Vagina (tissue), 2 donors: Measurements from ENCODE around the gene ABCC1. TPM values are rescaled to one million over a fixed set of nuclear protein-coding genes. Genes with fewer than 3 reads are reported as not detected.

Experiments used
- DNase-seq, 2 donors: peaks; one replicate each; pipeline ENCODE4 v3.0.0-alpha.2; 2017; ENCODE audit errors: extremely low spot score in 2 of 2
- H3K27ac ChIP-seq: fragments of 200-600 bp; sonication (generic); one replicate; pipeline ENCODE4 v1.5.1; 2019
- H3K27me3 ChIP-seq: fragments of 200-600 bp; sonication (generic); one replicate; pipeline ENCODE4 v1.5.1; 2019
- H3K36me3 ChIP-seq, 2 donors: fragments of 200-600 bp; sonication (generic); one replicate each; pipeline ENCODE4 v1.5.1; 2017 to 2019
- H3K4me1 ChIP-seq: fragments of 200-600 bp; sonication (generic); one replicate; pipeline ENCODE4 v1.5.1; 2019
- H3K4me3 ChIP-seq, 2 donors: fragments of 200-600 bp; sonication (generic); 1 replicate in 1 of 2; 2 replicates in 1 of 2; pipeline ENCODE4 v1.5.1; 2016 to 2019
- H3K9me3 ChIP-seq: fragments of 200-600 bp; sonication (generic); one replicate; pipeline ENCODE4 v1.5.1; 2019
- CTCF ChIP-seq, 3 experiments: fragments of 450-650 bp in 2 of 3; fragments of 200-600 bp in 1 of 3; sonication (generic) in 1 of 3; IDR thresholded peaks; one replicate each; pipeline ENCODE4 v1.5.1; 2017 to 2019; ENCODE audit warnings: antibody characterized with exemption in 3 of 3, mild to moderate bottlenecking in 2 of 3, moderate library complexity in 2 of 3
- POLR2A ChIP-seq, 2 donors: fragments of 450-650 bp; IDR thresholded peaks; one replicate each; pipeline ENCODE4 v1.6.1; 2017; ENCODE audit warnings: antibody characterized with exemption in 2 of 2, mild to moderate bottlenecking in 2 of 2, moderate library complexity in 2 of 2
- POLR2AphosphoS5 ChIP-seq, 2 donors: sonication (generic); formaldehyde crosslinking; IDR thresholded peaks; one replicate each; pipeline ENCODE4 v1.9.0; 2017; ENCODE audit warnings: antibody characterized with exemption in 2 of 2, mild to moderate bottlenecking in 2 of 2, low read depth in 1 of 2; ENCODE audit not compliant: insufficient read depth in 1 of 2
- intact Hi-C: fragments of 100-400 bp; cut with DNase I; formaldehyde crosslinking; loops from one replicate; pipeline ENCODE4 v1.15.1; 2023
- total RNA-seq: library from RNA; depleted of rRNA; stranded (reverse); fragments of >200 nt; gene quantifications from one replicate; pipeline ENCODE4 v1.2.3, GENCODE V29; 2016

The ABCC1 gene
- total RNA-seq, 1 donor from 2014 or later: 47.9 TPM

GRCh38 chr16:16037970-16038369, 88.6 kb downstream of the ABCC1 start:
- Histone ChIP-seq H3K36me3 (peaks cover 0 to 38% of the 10 kb centered on the region in 2 donors), H3K27me3 (no peaks in the 10 kb centered on the region), H3K9me3 (no peaks in the 10 kb centered on the region), H3K4me1 (no peaks in the 10 kb centered on the region), H3K27ac (no peak overlapping the region), H3K4me3 (no peak overlapping the region)
- no peak for DNase-seq
- TF ChIP-seq POLR2A (IDR thresholded peaks at IDR 0.05): no peak
- no peak for TF ChIP-seq POLR2AphosphoS5 (IDR thresholded peaks at IDR 0.05; ENCODE audit: insufficient read depth in 1 of 2, low read depth in 1 of 2)
- TF ChIP-seq CTCF (IDR thresholded peaks at IDR 0.05): no peak
- intact Hi-C loops: no loop called here

- intact Hi-C loops: no loop called here
- H3K4me3 ChIP-seq: no peak overlapping the region
- peaks cover 0 to 38% of the 10 kb centered on the region in 2 donors for H3K36me3 ChIP-seq
- DNase-seq: no peak
- no peaks in the 10 kb centered on the region for H3K27me3 ChIP-seq
- H3K4me1 ChIP-seq: no peaks in the 10 kb centered on the region
- H3K9me3 ChIP-seq: no peaks in the 10 kb centered on the region
- no peak overlapping the region for H3K27ac ChIP-seq
- TF ChIP-seq POLR2A (IDR thresholded peaks at IDR 0.05): no peak
Measured at GRCh38 chr16:16038950-16039349, 89.5 kb downstream of the ABCC1 start.

- Histone ChIP-seq H3K4me1 (no peaks in the 10 kb centered on the region), H3K27me3 (no peaks in the 10 kb centered on the region), H3K4me3 (no peak overlapping the region), H3K27ac (no peak overlapping the region), H3K9me3 (no peaks in the 10 kb centered on the region), H3K36me3 (peaks cover 0 to 39% of the 10 kb centered on the region in 2 donors)
- intact Hi-C loops: no loop called here
- TF ChIP-seq POLR2A (IDR thresholded peaks at IDR 0.05) (no peak), CTCF (IDR thresholded peaks at IDR 0.05) (no peak), POLR2AphosphoS5 (IDR thresholded peaks at IDR 0.05; ENCODE audit: insufficient read depth in 1 of 2, low read depth in 1 of 2) (no peak)
- no peak for DNase-seq
Measured at GRCh38 chr16:16041196-16041892, 91.9 kb downstream of the ABCC1 start.

GRCh38 chr16:16042076-16042475, 92.7 kb downstream of the ABCC1 start:
- H3K27me3 ChIP-seq: no peaks in the 10 kb centered on the region
- no peak overlapping the region for H3K27ac ChIP-seq
- TF ChIP-seq POLR2A (IDR thresholded peaks at IDR 0.05) (no peak), CTCF (IDR thresholded peaks at IDR 0.05) (no peak), POLR2AphosphoS5 (IDR thresholded peaks at IDR 0.05; ENCODE audit: insufficient read depth in 1 of 2, low read depth in 1 of 2) (no peak)
- intact Hi-C loops: no loop called here
- no peaks in the 10 kb centered on the region for H3K4me1 ChIP-seq
- H3K4me3 ChIP-seq: no peak overlapping the region
- H3K9me3 ChIP-seq: no peaks in the 10 kb centered on the region
- DNase-seq: no peak
- peaks cover 0 to 39% of the 10 kb centered on the region in 2 donors for H3K36me3 ChIP-seq

GRCh38 chr16:16045296-16045695, 95.9 kb downstream of the ABCC1 start:
- no peak for DNase-seq
- Histone ChIP-seq H3K27me3 (no peaks in the 10 kb centered on the region), H3K4me3 (no peak overlapping the region), H3K27ac (no peak overlapping the region), H3K9me3 (no peaks in the 10 kb centered on the region), H3K36me3 (peaks cover 0 to 57% of the 10 kb centered on the region in 2 donors), H3K4me1 (no peaks in the 10 kb centered on the region)
- TF ChIP-seq CTCF (IDR thresholded peaks at IDR 0.05) (no peak), POLR2A (IDR thresholded peaks at IDR 0.05) (no peak), POLR2AphosphoS5 (IDR thresholded peaks at IDR 0.05; ENCODE audit: insufficient read depth in 1 of 2, low read depth in 1 of 2) (no peak)
- intact Hi-C loops: no loop called here
